Measurements from ENCODE around the gene CES5A. TPM values are rescaled to one million over a fixed set of nuclear protein-coding genes. Genes with fewer than 3 reads are reported as not detected.

The CES5A gene
- total and polyA plus RNA-seq, 2 donors from 2014 or later = not detected

- TF ChIP-seq, protein P1, sequence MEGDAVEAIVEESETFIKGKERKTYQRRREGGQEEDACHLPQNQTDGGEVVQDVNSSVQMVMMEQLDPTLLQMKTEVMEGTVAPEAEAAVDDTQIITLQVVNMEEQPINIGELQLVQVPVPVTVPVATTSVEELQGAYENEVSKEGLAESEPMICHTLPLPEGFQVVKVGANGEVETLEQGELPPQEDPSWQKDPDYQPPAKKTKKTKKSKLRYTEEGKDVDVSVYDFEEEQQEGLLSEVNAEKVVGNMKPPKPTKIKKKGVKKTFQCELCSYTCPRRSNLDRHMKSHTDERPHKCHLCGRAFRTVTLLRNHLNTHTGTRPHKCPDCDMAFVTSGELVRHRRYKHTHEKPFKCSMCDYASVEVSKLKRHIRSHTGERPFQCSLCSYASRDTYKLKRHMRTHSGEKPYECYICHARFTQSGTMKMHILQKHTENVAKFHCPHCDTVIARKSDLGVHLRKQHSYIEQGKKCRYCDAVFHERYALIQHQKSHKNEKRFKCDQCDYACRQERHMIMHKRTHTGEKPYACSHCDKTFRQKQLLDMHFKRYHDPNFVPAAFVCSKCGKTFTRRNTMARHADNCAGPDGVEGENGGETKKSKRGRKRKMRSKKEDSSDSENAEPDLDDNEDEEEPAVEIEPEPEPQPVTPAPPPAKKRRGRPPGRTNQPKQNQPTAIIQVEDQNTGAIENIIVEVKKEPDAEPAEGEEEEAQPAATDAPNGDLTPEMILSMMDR (IDR thresholded peaks at IDR 0.05; ENCODE audit: borderline replicate concordance, extremely low read depth, insufficient read depth) = no peak
- Histone ChIP-seq H3K27me3 (ENCODE audit: control insufficient read depth, insufficient read depth, low read length) (no peaks in the 10 kb centered on the region), H3K4me1 (ENCODE audit: control insufficient read depth in 2 of 3, insufficient read depth in 2 of 3, low read depth in 1 of 3, low read length in 3 of 3) (no peaks in the 10 kb centered on the region), H3K36me3 (ENCODE audit: control insufficient read depth in 2 of 3, insufficient read depth in 3 of 3, low read length in 3 of 3) (no peaks in the 10 kb centered on the region), H3K9ac (ENCODE audit: low read length in 3 of 3) (no peak overlapping the region), H3K9me3 (ENCODE audit: control insufficient read depth in 2 of 3, insufficient read depth in 1 of 3, low read length in 3 of 3) (no peaks in the 10 kb centered on the region), H3K4me3 (ENCODE audit: low read length in 3 of 3) (no peak overlapping the region), H3K27ac (ENCODE audit: low read depth in 2 of 2, low read length in 2 of 2) (no peak overlapping the region)
- intact Hi-C loops (cut with DNase I) = no loop called here
- DNase-seq (no peak), FAIRE-seq (no peak)
Measured at GRCh38 chr16:55856950-55857349, 18.2 kb downstream of the CES5A start.

- no peak overlapping the region for H3K9ac ChIP-seq (ENCODE audit: low read length in 3 of 3)
- no peak overlapping the region for H3K4me3 ChIP-seq (ENCODE audit: low read length in 3 of 3)
- H3K27me3 ChIP-seq (ENCODE audit: control insufficient read depth, insufficient read depth, low read length) = no peaks in the 10 kb centered on the region
- intact Hi-C loops (cut with DNase I) = no loop called here
- H3K27ac ChIP-seq (ENCODE audit: low read depth in 2 of 2, low read length in 2 of 2) = no peak overlapping the region
- no peaks in the 10 kb centered on the region for H3K36me3 ChIP-seq (ENCODE audit: control insufficient read depth in 2 of 3, insufficient read depth in 3 of 3, low read length in 3 of 3)
- FAIRE-seq (no peak), DNase-seq (no peak)
- TF ChIP-seq, protein P1 (IDR thresholded peaks at IDR 0.05; ENCODE audit: borderline replicate concordance, extremely low read depth, insufficient read depth) = no peak
- no peaks in the 10 kb centered on the region for H3K9me3 ChIP-seq (ENCODE audit: control insufficient read depth in 2 of 3, insufficient read depth in 1 of 3, low read length in 3 of 3)
- H3K4me1 ChIP-seq (ENCODE audit: control insufficient read depth in 2 of 3, insufficient read depth in 2 of 3, low read depth in 1 of 3, low read length in 3 of 3) = no peaks in the 10 kb centered on the region
Measured at GRCh38 chr16:55853114-55853513, 22.1 kb downstream of the CES5A start.

- Histone ChIP-seq H3K4me1 (ENCODE audit: control insufficient read depth in 2 of 3, insufficient read depth in 2 of 3, low read depth in 1 of 3, low read length in 3 of 3) (no peaks in the 10 kb centered on the region), H3K9me3 (ENCODE audit: control insufficient read depth in 2 of 3, insufficient read depth in 1 of 3, low read length in 3 of 3) (no peaks in the 10 kb centered on the region), H3K36me3 (ENCODE audit: control insufficient read depth in 2 of 3, insufficient read depth in 3 of 3, low read length in 3 of 3) (no peaks in the 10 kb centered on the region), H3K9ac (ENCODE audit: low read length in 3 of 3) (no peak overlapping the region), H3K4me3 (ENCODE audit: low read length in 3 of 3) (no peak overlapping the region), H3K27me3 (ENCODE audit: control insufficient read depth, insufficient read depth, low read length) (no peaks in the 10 kb centered on the region), H3K27ac (ENCODE audit: low read depth in 2 of 2, low read length in 2 of 2) (no peak overlapping the region)
- intact Hi-C loops (cut with DNase I) = loop anchor here (10.0 kb wide), 1 partner anchor 385 kb away; no protein-coding TSS in a partner anchor
- TF ChIP-seq, protein P1 (IDR thresholded peaks at IDR 0.05; ENCODE audit: borderline replicate concordance, extremely low read depth, insufficient read depth) = no peak
- DNase-seq (no peak), FAIRE-seq (no peak)
Measured at GRCh38 chr16:55849536-55849935, 25.6 kb downstream of the CES5A start.

Measured in kidney (tissue), 14 donors.